ENCODE data around the gene PKMYT1.

The PKMYT1 gene

DNA sequence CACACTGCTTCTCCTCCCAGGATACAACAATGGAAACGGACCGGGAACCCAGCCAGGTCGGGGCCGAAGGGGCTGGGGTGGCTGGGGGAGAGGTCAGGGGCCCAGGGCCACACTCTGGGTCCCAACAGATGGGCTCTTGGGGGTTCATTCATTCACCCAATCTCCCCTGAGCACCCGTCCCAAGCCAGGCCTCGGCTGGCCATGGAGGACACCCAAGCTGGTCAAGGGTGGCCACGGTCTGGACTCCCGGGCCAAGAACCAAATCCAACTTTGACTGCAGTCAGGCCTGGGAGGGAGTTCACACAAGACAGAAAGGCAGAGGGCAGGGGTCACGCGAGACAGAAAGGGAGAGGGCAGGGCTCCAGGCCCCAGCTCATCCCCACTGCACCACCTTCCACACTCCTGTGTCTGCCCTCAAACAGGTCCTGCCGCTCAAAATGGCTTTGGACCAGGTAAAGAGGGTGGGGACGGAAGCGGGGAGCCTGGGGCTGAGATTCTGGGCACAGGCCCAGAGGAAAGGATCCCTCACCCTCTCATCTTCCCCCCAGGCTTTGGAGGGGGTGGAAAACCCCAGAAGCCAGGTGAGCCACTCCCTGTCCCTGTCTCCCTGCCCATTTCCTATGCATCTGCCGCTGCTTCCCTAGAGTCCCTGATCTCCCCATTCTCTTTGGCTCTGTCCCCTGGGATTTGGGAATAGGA, 12.3 kb upstream of the PKMYT1 start:
- DNase-seq, result no peak

DNA sequence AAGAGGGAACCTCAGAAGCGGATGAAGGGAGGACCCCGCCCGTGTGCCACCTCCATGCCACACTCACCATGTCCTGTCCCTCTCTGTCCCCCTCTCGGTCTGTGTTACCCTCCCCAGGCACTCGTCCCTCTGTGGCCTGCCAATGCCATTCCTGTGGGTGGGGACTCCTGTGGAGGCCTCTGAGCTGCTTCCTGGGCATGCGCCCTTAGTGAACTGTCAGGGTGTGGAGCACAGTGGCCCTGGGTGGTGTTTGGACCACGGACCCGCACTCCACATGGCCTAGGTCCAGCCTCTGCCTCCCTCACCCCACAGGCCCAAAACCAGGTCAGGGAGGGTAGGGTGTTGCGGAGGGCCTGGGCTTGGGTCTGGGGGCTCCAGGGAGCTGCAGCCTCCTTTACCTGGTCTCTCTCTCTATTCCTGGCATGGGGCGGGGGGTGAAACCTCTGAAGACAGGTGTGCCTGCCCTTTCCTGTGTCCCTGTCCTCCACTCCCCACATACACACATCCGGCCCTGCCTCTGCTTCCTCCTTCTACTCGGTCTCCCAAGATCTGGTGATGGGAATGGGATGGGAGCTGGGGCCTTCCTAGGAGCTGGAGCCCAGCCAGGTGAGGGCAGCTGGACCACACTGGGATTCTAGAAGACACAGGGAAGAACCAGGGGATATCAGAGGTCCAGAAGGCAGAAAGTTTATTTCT, 11.5 kb upstream of the PKMYT1 start:
- no peak for DNase-seq

DNA sequence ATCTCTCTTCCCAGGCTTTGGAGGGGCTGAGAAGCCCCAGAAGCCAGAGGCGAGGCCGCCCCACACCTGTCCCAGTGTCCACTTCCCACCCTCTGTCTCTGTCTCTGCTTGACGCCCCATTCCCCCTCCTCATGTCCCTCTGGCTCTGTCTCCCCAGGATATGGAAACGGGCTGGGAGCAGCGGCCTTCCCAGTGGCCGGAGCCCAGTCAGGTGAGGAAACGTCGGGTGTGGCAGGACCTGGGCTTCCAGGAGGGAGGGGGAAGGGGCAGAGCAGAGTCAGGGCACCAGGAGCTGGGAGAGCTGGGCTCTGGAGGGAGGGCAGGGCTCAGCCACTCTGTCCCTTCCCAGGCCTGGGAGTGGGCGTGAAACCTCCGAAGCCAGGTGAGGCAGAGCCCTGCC, 10.6 kb upstream of the PKMYT1 start:
- DNase-seq, result no peak

DNA sequence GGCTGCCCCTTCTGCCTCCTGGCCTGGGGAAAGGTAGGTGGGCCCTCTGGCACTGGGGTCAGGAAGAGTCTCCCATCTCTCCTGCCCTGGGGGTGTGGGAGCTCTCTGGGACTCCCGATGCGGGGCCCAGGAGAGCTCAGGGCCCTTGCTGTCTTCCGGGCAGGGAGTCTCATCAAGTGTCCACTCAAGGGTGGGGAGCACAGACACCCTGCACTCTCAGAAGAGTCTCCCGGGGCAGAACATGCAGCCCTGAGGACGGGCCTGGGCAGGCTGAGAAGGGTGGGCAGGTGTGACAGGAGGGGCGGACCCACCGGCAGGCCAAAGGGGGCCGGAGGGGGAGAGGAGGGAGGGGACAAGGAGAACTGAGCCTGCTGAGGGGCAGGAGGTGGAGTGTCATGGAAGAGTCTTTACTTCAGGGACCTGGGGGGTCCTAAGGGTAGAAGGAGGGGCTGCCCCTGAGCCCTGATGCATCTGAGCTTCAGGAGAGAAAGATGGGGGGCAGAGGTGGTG, 8.4 kb upstream of the PKMYT1 start:
- DNase-seq, result no peak

DNA sequence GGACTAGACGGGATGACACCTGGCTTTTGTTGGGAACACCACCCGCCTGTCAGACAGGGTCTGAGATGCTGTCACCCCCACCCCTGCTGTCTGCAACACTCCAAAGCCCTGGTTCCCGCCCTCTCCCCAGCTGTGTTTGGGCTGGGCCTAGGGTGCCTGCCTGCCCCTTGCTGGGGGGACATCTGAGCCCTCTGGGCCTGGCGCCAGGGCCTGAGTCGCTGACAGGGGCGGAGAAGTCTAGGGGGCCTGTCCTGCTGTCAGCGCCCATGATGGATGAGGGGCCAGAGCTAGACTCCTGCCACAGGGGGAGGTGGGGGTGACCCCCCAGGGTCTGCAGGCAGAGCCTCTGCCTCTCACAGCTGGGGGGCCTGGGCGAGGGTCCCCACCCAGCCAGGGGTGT, 7.6 kb upstream of the PKMYT1 start:
- DNase-seq, result no peak

DNA sequence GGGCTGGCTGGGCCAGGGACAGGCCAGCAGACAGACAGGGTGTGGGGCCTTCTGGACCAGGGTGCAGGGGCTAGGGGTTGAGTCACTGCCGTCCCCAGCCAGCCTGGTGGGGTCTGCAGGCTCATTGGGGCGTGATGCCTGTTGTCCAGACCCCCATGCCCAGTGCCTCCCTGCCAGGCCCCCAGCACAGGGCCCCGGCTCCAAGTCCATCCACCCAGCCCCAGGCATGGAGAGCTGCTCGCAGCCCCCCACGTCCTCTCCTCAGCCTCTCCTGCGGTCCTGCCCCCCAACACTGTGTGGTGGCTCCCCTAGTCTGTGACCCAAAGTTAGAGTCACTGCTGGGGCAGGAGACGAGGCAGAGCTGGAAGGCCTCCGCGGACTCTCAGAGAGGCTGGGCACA, 7.0 kb upstream of the PKMYT1 start:
- no peak for DNase-seq

DNA sequence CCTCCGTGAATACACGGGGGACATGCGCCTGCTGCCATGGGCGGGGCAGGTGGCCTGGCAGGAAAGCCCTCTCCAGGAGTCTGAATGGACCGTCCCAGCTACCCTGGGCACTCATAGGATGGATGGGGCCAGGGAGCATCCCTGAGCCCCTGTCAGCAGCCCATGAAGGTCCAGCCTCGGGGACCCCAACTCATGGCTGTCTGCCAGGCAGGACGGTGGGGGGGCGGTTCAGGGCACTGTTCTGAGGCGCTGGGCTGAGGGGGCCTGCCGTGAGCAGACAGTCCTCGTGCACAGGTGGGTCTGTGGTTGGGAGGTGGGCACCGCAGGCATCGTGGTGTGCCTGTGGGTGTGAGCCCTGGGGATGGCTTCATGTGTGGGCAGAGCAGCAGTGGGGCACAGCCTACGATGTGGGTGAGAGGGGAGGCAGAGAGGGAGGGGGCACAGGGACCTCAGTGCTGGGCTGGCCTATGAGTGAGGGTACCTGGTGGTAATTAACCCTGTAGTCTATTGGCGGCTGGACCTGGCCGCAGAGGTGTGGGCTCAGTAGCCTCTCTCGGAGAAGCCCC, 6.5 kb upstream of the PKMYT1 start:
- no peak for DNase-seq

DNA sequence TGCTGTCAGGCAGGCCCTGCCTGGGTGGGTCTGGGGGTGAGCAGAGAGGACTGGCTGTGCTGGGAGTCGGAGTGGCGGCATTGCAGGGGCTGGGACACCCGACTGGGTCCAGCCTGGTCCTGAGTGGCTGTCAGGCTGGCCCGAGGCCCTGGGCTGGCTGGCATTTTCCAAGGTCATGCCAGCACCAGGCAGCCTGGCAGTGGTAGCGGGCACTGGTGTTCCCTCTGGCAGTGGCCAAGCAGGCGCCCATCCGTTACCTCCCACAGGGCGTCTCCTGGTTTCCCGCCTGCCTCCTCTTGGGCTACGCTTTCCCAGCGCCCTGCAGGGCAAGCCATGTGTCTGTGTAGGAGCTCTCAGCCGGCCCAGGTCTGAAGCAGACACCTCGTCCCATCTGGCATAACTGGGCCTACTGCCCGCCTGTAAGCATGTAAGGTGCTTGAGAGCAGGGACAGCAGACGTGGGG, 5.7 kb upstream of the PKMYT1 start:
- DNase-seq, result no peak

DNA sequence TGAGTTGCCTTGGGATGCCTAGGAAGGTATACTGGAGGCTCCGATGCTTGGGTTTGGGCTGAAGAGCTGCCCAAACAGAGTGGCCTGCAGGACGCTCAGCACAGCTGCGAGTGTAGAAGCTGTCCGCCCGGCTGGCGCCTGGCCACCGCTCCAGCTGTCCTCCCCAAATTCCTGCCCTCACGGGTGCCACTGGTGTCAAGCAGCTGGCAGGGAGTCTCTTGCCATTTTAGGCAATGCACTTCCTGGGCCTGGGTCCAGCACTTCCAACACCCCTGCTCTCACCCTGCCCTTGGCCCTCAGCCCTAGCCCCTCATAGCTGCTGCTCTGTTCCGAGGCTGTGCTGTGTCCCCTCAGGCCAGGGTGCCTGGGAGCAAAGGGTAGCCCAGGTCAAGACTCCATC, 5.2 kb upstream of the PKMYT1 start:
- no peak for DNase-seq

DNA sequence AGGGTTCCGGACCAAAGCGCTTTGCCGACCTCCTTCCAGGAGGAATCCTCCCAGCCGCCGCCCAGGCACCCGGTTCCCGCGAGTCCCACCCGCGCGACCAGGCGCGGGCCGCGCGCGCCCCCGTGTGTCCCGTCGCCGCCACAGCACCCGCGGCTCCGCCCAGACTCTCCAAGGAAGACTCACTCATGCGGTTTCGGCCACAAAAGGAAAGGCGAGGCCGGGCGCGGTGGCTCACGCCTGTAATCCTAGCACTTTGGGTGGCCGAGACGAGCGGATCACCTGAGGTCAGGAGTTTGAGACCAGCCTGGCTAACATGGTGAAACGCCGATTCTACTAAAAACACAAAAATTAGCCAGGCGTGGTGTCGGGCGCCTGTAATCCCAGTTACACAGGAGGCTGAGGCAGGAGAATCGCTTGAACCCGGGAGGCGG, 3.5 kb upstream of the PKMYT1 start:
- peak; percentile 58 for DNase-seq

DNA sequence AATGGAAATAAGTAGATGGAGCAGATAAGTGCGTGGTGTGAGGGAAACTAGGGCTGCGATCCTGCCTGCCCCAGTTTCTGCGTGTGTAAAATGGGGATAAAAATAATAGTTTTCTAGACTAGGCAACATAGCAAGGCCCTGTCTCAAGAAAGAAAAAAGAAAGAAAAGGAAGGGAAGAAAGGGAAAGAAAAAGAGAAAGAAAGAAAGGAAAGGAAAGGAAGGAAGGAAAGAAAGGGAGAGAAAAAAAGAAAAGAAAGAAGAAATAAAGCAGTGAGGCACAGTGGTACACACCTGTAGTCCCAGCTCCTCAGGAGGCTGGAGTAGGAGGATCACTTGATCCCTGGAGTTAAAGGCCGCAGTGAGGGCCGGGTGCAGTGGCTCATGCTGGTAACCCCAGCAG, 2.2 kb upstream of the PKMYT1 start:
- DNase-seq, result no peak

DNA sequence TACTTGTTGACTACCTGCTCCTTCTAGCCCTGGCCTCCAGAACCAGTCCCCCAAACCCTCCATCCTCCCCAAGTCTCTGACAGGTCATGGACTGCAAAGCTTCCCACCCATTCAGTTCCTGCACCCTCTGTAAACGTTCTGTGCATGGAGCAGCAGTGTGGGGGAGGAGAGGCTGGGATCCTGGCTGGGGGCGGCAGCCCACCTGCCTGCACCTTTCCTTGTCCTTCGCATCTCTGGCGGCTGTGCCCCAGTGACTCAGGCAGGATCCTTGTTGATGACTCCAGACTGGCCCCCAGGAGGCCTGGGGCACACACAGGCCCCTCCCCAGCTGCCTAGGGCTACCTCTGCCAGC, 1.6 kb upstream of the PKMYT1 start:
- no peak for DNase-seq

DNA sequence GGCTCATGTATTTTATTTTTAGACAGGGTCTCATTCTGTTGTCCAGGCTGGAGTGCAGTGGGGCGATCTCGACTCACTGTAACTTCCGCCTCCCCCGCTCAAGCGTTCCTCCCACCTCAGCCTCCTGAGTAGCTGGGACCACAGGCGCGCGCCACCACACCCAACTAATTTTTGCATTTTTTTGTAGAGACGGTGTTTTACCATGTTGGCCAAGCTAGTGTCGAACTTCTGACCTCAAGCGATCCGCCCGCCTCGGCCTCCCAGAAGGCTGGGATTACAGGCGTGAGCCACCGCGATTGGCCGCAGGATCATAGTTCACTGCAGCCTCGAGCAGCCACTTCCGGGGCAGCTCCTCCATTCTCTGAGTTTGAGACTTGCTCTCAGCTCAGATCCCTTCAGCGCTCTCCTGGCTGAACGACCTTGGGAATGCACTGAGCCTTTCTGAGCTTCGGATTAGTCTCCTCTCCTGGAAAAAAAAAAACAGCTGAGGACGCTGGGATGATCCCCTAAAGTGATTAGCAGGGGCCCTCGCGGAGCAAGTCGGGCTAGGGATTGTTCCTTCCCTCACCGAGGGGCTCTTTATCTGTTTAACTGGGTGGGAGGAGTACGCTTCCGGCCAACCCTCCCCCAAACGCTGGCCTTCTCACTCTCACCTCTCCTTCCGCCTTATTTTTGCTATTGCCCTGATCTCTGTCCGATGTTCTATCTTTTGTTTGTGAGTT, 1.1 kb upstream of the PKMYT1 start:
- DNase-seq, result no peak

DNA sequence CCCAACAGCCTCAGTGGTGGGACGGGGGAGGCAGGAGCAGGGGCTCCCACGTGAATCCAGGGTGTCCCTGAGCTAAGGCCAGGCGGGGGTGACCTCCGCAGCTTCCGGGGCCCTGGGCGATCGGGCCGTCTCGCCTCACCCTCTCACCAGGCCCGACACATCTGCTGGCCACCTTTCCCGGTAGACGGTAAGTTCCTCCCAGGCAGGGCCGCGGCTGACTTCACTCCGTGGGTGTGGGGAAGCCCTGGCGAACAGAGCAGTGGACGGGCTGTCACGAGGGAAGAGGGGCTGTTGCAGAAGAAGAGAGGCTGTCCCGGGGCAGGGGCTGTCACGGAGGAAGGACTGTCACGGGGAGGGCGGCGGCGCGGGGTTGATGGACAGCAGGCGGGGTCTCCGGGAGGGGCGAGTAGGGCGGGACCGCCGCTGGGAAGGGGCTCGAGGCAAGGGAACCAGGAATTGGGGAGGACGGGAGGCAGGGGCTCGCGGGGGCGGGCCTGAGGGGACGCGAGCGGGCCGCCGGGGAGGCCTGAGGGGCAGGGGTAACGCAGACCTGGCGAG, 498 bp downstream of the PKMYT1 start:
- DNase-seq, result no peak

DNA sequence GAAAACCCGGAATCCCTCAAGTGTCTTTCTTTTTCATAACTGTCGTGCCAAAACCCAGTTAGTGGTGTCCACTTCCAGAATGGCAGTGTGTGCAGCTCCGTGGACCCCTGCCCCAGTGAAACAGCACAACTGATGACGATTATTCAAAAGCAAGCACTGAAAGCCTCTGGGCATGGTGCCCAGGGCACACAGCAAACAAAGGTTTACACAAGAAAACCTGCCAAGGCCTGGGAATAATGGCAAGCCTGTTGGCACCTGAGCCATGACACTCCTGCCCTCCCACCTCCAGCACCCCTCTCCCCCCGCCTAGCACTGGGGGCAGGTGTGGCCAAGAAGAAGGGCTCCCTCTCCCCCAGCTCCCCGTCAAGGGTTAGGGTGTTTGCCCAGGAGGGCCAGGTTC, 2.8 kb downstream of the PKMYT1 start:
- no peak for DNase-seq

DNA sequence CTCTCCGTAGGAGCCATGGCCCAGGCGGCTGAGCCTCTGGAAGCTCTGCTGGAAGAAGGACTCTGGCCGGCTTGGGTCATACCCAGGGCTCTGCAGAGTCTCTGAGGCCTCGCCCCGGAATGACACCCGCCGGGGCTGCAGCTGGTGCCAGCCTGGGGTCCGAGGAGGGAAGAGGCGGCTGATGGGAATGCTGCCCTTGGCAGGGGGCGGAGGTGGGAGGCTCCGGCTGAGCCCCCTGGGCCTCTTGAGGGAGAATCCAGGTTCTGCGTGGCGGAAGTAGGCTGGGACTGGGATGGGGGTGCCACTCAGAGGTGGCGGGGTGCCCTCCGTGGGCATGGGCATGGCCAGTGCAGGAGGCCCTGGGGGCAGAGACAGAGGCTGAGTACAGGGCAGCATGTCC, 3.6 kb downstream of the PKMYT1 start:
- no peak for DNase-seq

DNA sequence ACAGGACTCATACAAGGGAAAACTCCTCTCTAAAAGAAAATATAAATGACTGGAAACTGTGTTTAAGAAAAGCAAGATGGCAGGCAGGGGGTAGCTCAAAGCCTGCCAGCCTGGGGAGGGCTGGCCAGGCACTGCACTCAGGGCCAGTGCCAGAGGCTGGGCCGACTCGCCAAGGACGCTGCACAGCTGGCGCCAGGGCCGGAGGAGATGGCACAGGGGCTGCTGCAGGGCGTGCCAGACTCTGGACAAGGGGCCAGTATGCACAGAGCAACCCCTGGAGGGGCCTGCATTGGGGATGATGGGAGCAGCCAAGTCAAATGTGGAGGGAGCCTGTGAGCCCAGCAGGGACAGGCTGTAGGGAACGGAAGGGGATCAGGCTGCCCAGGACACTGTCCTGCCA, 4.0 kb downstream of the PKMYT1 start:
- no peak for DNase-seq

DNA sequence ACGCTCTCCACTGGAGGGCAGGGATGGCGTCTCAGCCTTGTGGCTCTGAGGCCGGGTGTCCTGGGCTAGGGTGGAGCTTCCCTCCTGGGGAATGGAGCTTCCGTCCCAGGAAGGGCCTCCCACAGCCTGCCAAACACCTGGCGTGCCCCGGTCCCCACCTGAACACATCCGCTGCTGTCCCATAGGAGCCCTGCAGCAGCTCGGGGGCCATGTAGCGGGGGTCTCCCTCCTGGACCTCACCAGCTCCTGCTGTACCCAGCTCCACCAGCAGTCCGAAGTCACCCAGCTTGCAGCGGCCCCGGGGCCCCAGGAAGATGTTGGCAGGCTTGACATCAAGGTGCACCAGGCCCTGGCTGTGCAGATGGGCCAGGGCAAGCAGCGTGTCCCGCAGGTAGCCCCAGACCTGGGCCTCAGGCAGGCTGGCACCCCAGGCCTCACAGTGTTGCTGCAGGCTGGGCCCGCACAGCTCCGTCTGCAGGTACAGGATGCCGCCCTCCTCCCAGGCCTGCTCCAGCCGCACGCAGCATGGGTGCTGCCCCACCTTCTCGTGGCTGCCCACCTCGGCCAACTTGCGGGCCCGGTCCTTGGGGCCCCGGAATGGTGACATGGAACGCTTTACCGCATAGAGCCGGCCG, 5.0 kb downstream of the PKMYT1 start:
- DNase-seq, result no peak

DNA sequence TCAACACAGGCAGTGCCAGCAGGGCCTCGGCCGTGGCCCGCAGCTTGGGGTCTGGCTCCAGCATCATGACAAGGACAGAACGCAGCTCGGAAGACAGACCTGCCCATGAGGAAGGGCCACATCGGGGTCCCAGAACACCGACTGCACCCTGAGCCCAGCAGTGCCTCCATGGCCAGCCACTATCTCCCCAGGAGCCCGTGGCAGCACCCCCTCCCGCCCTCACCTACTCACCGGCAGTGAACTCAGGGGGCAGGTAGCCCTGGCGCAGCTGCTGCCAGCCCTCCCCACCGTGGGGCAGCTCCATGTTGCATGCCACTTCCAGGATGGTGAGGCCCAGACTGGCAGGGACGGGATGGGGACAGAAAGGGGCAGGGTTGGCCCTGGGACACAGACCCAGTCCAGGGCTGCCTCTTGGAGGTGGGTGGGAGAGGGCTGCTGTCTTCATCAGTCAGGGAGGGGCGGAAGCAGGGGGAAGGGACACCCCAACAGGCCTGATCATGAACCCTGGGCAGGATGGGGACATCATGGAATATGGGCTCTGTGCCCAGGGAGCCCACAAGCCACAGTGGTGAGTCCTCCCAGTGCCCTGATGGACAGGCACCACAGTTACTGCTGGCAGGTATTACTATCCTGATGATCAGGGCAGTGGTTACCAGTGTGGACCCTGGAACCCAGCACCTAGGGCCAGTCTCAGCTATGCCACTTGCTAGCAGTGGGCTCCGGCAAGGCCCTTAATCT, 5.8 kb downstream of the PKMYT1 start:
- no peak for DNase-seq

DNA sequence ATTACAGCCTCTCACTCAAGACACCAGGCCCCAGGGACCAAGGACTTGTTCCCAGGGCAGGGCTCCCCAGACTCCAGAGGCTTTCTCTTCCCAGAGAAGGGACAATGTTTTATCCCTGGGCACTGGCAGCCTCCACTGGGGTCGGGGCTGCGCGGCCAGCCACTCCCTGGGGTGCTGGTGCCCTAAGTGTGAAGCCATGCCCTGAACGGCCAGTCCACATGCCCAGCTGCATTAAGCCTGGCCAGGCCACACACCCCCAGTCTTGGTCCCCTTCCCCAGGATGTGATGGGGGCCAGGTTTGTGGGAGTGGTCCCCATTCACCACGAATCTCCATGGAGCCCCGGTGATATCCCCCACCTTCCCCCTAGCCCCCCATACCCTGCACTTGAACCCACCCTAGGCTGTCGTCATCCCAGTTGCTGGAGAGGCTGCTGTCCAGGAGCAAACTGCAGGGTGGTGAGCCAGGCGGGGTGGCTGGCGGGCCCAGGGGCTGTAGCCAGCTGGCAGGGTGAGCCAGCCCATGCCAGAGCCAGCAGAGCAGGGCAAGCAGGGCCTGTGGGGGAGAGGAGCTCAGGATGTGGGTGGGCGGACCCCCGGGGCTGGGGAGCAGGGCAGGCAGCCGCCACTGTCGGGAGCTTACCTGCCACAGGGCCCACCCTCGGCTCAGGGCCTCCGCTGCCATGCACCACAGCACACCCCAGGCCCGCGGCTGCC, 6.5 kb downstream of the PKMYT1 start:
- DNase-seq, result no peak

DNA sequence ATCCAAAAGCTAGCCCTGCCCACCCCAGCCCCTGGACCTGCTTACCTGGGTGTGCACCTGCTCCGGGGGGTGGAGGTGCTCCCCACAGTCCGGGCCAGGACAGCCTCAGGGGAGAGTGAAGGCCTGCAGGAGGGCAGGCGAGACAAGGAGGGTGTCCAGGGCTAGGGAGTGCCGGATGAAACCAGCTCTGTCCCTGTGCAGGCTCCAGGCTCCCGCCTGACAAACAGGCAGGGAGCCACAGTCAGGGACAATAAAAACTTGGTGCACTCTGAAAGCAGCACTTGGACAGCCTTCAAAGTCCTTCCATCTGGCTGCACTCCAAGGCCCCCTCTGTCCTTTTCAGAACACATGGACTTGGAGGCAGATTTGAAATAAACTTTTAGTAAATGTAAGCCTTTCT, 7.2 kb downstream of the PKMYT1 start:
- no peak for DNase-seq

Measured in activated gamma-delta T cell treated with Interleukin-2 at 50 U/mL for 16 hours (primary cell).